Stomach (tissue), 4 donors: ENCODE data around the gene TRIM46.

Experiments used
- CTCF ChIP-seq, 7 experiments: fragments of 450-650 bp in 4 of 7; fragments of 200-600 bp in 3 of 7; sonication (generic) in 3 of 7; IDR thresholded peaks; one replicate each; pipeline ENCODE4 v1.5.1; 2016 to 2019; ENCODE audit warnings: antibody characterized with exemption in 7 of 7, control low read depth in 2 of 7, mild to moderate bottlenecking in 1 of 7
- EP300 ChIP-seq: sonication (generic); formaldehyde crosslinking; IDR thresholded peaks from one replicate; pipeline ENCODE4 v1.6.1; 2017; ENCODE audit warnings: antibody characterized with exemption
- POLR2A ChIP-seq, 4 donors: fragments of 450-650 bp; IDR thresholded peaks; one replicate each; pipeline ENCODE4 v1.6.1; 2016; ENCODE audit warnings: antibody characterized with exemption in 4 of 4, control low read depth in 2 of 4, mild to moderate bottlenecking in 1 of 4, moderate library complexity in 1 of 4
- POLR2AphosphoS5 ChIP-seq, 3 donors: sonication (generic); formaldehyde crosslinking; IDR thresholded peaks; one replicate each; pipeline ENCODE4 v1.6.1; 2016; ENCODE audit warnings: antibody characterized with exemption in 3 of 3

DNA sequence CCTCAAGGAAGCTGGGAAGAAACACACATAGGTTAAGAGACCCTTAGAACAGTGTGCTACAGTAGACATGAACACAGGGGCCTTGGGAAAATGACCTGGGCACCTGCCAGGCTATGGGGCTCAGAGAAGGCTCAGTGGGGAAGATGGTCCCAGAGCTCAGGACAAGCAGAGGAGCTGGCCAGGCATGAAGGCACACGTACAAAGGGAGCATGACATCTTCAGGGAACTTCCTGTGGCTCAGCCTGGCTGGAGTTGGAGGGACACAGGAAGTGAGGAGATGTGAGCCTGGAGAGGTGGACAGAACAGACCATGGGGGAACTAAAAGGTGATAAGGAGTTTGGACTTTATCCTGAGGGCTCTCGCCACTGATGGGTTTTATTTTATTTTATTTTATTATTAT is 41.8 kb upstream of the TRIM46 start:
- no peak for TF ChIP-seq CTCF (IDR thresholded peaks at IDR 0.05)
- no peak for TF ChIP-seq EP300
- no peak for TF ChIP-seq POLR2AphosphoS5 (IDR thresholded peaks at IDR 0.05)
- no peak for TF ChIP-seq POLR2A (IDR thresholded peaks at IDR 0.05)
